Gastroesophageal sphincter (tissue), 3 donors: ENCODE measurements around the gene SELENOS.

Experiments used
- EP300 ChIP-seq: sonication (generic); formaldehyde crosslinking; IDR thresholded peaks from one replicate; pipeline ENCODE4 v1.6.1; 2017; ENCODE audit warnings: antibody characterized with exemption, mild to moderate bottlenecking
- POLR2A ChIP-seq, 2 donors: fragments of 450-650 bp; IDR thresholded peaks; one replicate each; pipeline ENCODE4 v1.6.1; 2017; ENCODE audit warnings: antibody characterized with exemption in 2 of 2, mild to moderate bottlenecking in 2 of 2, moderate library complexity in 1 of 2
- TF ChIP-seq, protein P1 (sequence below), 4 experiments: fragments of 200-600 bp in 2 of 4; fragments of 450-650 bp in 2 of 4; sonication (generic) in 1 of 4; IDR thresholded peaks; one replicate each; pipeline ENCODE4 v1.5.1; 2017 to 2019; ENCODE audit warnings: antibody characterized with exemption in 4 of 4, mild to moderate bottlenecking in 2 of 4, moderate library complexity in 2 of 4

- TF ChIP-seq, protein P1, sequence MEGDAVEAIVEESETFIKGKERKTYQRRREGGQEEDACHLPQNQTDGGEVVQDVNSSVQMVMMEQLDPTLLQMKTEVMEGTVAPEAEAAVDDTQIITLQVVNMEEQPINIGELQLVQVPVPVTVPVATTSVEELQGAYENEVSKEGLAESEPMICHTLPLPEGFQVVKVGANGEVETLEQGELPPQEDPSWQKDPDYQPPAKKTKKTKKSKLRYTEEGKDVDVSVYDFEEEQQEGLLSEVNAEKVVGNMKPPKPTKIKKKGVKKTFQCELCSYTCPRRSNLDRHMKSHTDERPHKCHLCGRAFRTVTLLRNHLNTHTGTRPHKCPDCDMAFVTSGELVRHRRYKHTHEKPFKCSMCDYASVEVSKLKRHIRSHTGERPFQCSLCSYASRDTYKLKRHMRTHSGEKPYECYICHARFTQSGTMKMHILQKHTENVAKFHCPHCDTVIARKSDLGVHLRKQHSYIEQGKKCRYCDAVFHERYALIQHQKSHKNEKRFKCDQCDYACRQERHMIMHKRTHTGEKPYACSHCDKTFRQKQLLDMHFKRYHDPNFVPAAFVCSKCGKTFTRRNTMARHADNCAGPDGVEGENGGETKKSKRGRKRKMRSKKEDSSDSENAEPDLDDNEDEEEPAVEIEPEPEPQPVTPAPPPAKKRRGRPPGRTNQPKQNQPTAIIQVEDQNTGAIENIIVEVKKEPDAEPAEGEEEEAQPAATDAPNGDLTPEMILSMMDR (IDR thresholded peaks at IDR 0.05): no peak
- no peak for TF ChIP-seq POLR2A (IDR thresholded peaks at IDR 0.05)
- no peak for TF ChIP-seq EP300
Measured at GRCh38 chr15:101324524-101325177, 47.4 kb upstream of the SELENOS start.
